Measurements from ENCODE around the gene MCCC1. TPM values are rescaled to one million over a fixed set of nuclear protein-coding genes. Genes with fewer than 3 reads are reported as not detected.
"Not testable (repeated sequence)": the region's sequence is repeated elsewhere in the genome, so short reads cannot be mapped to it uniquely, and the experiment has no call there.

Gene MCCC1
- total RNA-seq, 1 donor from 2014 or later, result 30.1 TPM

DNA sequence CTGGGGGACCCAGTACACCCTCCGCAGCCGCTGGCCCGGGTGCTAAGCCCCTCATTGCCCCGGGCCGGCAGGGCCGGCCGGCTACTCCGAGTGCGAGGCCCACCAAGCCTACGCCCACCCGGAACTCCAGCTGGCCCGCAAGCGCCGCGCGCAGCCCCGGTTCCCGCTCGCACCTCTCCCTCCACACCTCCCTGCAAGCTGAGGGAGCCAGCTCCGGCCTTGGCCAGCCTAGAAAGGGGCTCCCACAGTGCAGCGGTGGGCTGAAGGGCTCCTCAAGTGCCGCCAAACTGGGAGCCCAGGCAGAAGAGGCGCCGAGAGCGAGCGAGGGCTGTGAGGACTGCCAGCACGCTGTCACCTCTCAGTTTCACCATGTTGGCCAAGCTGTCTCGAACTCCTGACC, 4.7 kb upstream of the MCCC1 start:
- not testable (repeated sequence) for DNase-seq

DNA sequence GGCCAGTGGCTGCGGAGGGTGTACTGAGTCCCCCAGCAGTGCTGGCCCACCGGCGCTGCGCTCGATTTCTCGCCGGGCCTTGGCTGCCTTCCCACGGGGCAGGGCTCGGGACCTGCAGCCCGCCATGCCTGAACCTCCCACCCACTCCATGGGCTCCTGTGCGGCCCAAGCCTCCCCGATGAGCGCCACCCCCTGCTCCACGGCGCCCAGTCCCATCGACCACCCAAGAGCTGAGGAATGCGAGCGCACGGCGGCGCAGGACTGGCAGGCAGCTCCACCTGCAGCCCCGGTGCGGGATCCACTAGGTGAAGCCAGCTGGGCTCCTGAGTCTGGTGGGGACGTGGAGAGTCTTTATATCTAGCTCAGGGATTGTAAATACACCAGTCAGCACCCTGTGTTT, 1.7 kb upstream of the MCCC1 start:
- DNase-seq, result not testable (repeated sequence)

DNA sequence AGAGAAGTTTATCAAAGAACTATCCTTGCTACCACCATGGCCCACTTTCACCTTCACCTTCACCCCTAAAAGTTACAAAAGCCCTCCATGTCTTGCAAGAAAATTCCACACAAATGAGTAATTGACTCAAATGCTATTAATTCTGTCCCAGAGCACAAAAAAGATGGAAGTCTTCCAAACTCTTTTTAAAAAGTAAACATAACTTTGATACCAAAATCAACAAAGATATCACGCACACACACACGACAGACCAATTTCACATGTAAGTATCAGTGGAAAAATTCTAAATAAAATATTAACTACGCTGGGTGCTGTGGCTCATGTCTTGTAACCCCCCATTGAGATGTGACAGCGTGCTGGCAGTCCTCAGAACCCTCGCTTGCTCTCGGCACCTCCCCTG, 1.1 kb upstream of the MCCC1 start:
- DNase-seq, result no peak

DNA sequence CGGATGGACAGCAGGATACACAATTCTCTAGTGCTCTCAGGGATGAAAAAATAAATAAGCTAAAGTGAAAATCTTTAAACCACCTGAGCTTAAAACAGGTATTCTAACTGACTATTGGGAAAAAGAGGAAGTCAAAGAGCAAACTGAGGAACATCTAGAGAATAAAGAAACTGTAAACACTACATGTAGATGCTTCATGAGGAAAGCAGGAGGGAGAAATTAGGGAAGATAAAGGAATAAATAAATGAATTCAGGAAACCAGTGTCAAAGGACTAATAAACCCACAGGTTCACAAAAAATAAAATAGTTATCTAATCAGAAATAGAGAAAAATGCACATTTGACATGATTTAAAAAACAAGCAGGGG, 525 bp upstream of the MCCC1 start:
- DNase-seq, result no peak

DNA sequence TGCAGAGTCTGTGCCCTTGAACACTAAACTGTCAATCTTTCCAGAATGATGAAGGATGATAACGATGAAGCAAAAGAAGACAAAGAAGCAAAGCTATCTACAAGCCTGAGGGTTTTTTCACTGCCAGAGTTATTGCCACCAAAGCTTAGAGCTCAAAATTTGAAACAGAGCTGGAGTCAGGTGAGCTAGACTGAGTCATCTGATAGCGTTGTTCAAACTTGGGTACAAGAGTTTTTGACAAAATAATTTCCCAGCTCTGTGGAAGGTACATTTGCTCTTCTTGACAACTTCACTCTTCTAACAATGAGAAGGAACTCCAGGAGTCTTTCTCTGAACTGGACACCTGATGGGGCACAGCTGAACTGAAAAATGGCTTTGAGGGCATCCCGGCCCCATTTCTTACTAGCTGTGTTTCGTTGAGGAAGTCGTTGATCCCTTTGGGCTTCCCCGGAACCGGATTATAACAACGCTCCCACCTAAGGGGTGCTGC, 715 bp downstream of the MCCC1 start:
- DNase-seq, result no peak

DNA sequence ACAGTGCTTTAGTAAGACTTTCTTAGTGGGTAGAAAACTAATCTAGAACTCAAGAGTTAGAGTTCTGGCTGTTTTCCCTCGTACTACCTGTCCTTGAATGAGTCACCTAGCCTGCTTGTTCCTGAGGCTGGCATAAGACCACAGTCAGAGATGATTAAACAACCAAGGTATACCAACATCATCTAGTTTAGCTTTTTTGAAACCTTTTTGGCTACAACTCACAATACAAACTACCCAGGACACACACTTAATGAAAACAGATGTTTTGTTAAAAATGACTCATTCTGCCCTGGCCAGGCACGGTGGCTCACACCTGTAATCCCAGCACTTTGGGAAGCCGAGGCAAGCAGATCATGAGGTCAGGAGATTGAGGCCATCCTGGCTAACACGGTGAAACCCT, 4.6 kb downstream of the MCCC1 start:
- no peak for DNase-seq

DNA sequence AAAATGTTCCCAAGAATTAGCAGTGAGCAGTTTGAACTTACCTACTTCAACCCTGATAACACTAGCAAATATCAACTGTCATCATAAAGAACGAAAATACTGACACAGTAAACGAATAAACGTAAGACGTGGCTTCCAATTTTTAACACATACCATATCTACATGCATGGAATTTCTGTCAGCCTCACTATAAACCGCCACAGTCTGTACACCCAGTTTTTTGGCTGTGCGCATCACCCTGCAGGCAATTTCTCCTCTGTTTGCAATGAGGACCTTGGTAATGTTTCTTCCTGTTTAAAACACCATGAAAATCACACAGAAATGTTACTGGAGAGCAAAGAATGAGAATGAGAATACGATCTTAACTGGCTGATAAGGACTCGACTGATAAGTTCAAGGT, 7.0 kb downstream of the MCCC1 start:
- DNase-seq, result no peak

DNA sequence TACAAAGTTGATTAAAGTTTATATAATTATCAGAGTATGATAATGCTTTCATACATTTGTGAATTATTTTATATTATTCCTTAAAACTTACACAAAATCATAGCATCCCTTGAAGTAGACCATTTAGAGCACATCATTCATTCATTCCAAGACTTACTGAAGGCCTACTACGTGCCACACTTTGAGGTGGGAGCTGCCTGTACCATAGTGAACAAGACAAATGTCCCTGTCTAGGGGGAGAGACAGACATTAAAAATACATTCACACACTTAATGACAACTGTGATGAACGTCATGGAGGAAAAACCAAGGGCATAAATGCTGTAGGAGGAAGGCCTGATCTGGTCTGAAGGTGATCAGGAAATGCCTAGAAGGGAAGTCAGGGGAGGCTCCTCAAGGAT, 12.1 kb downstream of the MCCC1 start:
- no peak for DNase-seq

DNA sequence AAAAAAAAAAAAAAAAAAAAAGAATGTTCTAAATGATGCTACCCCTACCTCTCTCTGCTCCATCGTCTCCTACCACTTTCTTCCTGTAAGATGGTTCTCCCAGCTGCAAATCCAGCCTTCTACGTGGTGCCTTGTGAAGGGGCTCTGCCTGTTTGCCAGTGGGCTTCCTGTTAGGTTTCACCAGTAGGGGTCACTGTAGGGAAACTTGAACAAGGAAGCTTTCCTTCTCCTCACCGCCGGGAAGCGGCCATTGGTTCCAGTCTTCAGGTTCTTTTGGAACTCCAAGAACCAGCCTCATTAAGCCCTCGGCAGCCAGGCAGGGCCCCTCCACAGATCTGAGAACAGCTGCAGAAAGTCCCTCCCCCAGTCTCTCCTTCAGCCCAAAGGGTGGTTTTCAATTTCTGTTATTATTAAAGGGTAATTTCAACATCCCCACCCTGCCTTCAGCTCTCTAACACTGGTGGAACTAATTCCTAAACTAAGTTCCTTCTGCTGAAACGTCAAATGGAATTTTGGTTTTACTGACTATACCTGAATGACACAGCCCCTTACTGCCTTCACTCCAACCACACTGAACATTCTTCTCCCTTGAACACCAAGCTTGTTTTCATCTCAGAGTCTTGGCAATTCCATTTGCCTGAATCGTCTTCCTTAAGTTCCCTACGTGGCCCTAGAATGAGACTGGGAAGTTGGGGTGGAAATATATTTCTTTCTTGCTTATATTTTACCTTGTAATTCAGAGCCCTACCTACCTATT, 13.5 kb downstream of the MCCC1 start:
- peak; percentile 35 for DNase-seq

DNA sequence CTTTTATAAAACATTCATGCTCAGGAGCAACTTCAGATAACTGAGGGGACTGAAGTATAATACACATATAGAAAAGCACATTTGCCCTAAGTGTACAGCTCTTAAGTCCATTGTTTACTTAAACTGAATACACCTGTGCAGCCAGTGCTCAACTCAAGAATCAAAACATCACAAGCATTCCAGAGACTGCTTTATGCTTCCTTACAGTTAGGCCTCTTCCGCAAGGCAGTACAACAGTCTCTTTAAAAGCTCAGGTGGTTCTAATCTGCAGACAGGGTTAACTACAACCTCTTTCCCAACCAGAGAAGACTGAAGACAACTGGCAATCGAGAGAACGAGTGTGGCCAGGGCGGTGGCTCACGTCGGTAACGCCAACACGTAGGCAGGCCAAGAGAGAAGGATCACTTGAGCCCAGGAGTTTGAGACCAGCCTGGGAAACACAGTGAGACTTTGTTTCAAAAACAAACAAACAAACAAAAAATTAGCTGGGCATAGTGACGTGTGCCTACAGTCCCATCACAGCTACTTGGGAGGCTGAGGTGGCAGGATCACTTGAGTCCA, 16.9 kb downstream of the MCCC1 start:
- no peak for DNase-seq

DNA sequence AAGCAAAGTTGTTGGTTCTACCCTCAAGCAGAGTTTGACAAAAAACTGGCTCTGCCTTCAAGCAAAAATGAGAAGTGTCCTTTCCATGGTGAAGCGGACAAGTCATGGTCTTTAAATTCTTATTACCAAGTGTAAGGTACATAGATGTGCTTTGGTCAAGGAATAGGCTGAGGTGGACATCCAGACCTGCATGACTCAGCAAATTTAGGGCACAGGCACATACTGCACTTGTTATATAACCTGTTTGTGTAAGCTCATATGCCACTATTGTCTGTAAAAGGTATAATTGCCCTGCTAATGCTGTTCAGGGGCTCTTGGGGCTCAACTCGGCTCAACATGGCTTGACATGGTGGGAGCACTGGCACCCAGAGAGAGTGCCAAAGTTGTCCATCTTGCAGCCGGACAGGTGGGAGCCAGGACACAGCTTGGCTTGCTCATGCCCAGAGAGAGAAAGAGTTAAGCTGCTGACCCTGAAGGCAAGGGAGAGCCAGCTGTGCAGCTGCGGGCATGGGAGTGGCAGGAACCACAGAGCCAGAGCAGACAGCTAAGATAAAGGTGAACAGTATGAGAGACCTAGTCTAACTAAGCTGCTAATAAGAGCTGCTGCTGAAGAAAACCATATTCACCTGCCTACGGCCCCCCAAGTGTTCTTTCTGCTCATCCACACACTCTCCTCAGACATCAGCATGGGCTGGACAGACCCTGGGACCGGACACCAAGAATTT, 17.7 kb downstream of the MCCC1 start:
- no peak for DNase-seq

DNA sequence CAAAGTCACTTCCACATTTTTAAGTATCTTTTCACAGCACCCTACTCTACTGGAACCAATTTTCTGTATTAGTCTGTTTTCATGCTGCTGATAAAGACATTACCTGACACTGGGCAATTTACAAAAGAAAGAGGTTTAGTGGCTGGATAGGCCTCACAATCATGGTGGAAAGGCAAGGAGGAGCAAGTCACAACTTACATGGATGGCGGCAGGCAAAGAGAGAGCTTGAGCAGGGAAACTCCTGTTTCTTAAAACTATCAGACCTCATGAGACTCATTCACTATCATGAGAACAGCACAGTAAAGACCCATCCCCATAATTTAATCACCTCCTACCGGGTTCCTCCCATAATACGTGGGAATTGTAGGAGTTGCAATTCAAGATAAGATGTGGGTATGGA, 18.7 kb downstream of the MCCC1 start:
- DNase-seq, result no peak

DNA sequence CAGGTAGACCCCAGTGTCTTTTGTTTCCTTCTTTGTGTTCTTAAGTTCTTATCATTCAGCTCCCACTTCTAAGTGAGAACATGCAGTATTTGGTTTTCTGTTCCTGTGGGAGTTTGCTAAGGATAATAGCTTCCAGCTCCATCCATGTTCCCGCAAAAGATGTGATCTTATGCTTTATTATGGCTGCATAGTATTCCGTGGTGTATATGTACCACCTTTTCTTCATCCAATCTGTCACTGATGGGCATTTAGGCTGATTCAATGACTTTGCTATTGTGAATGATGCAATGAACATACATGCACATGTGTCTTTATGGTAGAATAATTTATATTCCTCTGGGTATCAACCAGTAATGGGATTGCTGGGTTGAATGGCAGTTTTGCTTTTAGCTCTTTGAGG, 24.4 kb downstream of the MCCC1 start:
- no peak for DNase-seq

DNA sequence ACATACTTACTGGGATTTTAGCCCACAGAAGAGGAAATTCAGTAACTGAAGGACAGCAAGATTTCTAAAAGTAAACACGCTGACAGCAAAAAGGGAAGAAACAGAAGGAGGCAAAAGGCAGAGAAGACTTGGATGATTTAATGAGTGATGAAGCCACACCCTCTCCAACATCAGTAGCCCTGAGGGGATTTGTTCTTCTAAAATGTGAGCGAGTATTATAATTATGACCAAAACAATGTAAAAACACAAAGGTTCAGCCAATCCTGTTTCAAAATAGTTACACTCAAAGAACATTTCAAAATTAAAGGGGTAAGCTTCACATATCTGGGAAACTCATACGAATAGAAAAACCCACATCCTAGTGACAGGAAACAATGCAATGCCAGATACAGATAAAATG, 25.0 kb downstream of the MCCC1 start:
- DNase-seq, result peak; percentile 6

DNA sequence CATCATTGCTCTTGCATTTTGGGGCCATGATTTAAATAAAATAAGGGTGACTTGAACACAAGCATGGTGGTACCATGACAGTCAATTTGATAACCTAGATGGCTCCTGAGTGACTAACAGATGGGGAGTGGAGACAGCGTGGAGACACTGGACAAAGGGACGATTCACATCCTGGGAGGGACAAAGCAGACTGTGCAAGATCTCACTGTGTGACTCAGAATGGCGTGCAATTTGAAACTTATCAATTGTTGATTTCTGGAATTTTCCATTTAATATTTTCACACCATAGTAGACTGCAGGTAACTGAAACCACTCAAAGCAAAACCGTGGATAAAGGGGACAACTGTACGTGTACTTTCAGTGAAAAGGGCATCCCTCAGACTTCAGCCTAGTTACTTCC, 25.5 kb downstream of the MCCC1 start:
- DNase-seq, result no peak

DNA sequence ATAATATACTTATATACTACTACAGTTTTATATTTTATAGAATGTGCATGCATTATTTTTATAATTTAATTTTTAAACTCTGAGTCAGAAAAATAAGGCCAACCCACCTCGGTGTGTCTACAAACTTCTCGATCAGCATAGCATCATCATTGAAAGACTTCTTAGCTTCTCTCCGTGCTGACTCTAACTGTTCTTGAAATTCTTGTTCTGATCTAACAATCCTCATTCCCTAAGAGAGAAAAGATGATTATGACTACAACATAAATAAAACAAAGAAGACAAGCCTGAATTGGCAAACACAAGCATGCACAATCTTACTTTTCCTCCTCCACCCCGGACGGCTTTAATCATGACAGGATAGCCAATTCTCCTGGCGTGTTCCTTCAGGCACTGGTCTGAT, 28.4 kb downstream of the MCCC1 start:
- no peak for DNase-seq

DNA sequence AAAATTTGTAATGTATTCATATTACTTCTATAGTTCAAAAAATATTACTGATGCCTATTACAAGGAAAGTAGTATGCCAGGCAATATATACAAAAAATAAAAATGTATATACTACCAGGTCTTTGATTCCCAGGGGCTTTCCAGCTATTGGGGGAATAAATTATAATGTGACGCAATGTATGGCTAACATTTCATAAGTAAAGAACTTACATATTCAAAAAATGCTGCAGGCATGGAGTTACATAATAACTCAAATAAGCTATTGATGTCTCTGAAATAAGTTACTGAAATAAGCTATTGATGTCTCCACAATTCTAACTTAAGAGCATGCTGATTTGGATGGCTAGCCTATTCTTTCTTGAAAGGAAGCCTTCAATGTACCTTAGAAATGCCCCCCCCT, 30.2 kb downstream of the MCCC1 start:
- no peak for DNase-seq

DNA sequence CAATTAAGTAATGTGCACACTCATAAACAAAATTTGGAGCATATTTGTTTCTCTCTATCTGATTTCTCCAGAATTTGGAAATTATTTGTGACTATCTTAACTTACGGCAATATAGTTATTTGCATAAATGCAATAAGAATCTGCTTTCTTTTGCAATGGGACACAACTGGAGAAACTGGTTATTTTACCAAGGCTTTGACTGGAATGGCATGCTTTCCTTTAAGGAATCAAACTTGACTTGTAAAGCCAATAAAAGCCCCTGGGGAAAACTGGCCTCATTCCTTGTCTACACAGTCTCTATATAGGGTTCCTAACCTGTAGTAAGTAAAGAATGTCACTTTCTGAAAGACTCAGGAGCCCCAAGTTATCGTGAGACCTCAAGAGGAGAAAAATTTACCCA, 32.4 kb downstream of the MCCC1 start:
- not testable (repeated sequence) for DNase-seq

DNA sequence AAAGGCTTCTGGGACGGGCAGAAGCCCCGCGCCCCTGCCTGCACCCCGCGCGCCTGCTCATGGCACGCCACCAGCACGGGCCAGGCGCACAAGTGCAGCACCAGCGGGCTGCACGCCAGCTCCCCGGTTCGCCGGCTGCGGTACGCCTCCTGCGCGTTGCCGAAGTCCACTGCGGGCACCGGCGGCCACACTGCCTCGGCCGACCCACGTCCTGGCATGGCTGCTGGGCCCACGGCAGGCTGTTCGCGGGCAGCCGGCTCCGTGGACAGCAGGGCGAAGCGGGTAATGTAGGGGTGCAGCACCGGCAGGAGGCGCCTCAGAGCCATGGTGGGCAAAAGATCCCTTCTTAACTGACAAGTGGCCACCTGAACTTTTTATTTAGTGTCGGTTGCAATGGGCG, 34.8 kb downstream of the MCCC1 start:
- DNase-seq, result no peak

DNA sequence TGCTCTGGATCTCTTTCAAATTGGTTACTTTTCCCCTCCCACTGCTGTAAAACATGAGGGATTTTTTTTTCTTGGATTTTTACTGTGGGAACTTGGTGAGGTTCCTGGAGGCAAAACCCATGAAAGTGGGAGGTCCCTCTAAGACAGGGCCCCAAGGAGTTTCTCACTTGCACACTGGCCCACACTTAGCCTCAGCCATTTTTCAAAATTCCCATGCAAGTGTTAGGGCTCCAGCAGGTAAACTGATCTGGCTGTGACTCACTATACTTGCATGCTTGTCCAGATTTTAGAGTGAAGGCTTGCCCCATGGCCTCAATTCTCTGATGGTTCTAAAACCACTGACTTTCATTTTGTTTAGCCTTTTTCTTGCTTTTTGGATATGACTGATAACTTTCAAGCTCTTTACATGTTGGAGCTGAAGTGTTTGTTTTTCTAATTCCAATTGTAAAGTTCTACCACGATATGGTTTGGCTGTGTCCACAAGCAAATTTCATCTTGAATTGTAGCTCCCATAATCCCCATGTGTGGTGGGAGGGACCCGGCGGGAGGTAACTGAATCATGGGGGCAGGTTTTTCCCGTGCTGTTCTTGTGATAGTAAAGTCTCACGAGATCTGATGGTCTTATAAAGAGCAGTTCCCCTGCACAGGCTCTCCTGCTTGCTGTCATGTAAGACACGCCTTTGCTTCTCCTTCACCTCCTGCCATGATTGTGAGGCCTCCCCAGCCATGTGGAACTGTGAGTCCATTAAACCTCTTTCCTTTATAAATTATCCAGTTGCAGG, 37.7 kb downstream of the MCCC1 start:
- no peak for DNase-seq

DNA sequence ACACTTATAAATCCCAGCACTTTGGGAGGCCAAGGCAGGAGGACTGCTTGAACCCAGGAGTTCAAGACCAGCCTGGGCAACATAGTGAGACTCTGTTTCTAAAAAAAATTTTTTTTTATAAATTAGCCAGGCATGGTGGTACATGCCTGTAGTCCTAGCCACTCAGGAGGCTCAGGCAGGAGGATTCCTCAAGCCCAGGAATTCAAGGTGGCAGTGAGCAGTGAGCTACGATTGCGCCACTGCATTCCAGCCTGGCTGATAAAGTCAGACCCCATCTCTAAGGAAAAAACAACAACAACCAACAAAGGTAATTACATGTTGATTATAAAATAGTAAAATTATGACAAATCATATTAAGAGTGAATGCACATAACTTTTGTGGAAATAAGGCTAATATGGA, 40.9 kb downstream of the MCCC1 start:
- DNase-seq, result no peak

DNA sequence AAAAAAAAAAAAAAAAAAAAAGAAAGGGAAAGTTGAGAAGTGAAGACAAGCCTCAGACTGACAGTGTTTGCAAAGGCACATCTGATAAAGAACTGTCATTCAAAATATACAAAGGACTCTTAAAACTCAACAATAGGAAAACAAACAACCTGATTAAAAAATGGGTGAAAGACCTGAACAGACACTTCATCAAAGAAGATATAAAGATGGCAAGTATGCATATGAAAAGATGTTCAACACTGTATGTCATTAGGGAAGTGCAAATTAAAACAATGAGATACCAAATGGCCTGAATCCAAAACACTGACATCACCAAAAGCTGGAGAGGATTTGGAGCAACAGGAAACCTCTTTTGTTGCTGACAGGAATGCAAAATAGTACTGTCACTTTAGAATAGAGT, 48.6 kb downstream of the MCCC1 start:
- no peak for DNase-seq

DNA sequence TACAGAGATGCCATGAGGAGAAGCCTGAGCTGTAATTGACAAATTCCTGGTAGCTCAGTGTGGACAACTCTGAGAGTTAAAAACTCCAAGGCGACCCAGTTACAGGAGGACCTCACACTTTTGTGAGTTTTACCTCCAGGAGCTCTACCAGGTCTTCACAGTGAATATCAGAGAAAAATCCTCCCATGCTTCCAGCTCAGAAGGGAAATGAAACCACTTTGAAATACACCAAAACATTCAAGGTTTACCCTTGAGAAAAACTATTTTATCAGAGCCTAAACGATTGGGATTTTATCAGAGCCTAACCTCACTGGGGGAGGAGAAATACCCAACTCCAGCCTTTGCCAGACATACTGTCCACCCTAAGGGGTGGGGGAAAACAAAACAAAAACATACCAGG, 52.4 kb downstream of the MCCC1 start:
- DNase-seq, result no peak
